NCI-H2196 treated with DMSO at 0.1 percent for 48 hours (cell line): Measurements from ENCODE around the gene KRTAP19-3.
"Not testable (repeated sequence)": the region's sequence is repeated elsewhere in the genome, so short reads cannot be mapped to it uniquely, and the experiment has no call there.

Source experiments
- DNase-seq: peaks from one replicate; lab custom pipeline; 2025; ENCODE audit not compliant: unreplicated experiment; lab: John Stamatoyannopoulos, UW

KRTAP19-3 gene

DNA sequence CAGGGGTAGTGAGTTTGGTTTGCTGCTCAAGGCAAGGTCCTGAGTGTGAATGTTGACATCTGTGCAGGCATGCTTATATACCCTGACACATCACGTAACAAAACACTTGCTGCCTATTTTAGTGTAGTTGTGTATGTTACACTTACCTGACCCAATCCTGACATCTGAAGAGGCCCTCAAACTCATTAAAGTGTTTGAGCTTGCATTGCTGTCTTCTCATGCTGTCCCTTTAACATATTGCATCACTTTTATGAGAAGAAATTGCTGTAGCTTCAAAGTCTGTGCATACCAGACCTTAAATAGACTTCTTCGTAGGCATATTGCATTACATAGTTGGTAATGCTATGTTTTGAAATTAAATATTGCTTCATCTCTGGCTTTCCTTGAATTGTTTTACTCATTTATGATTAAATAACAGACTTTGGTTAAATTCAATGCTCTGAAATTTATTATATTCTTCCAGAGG lies at the start of gene KRTAP19-3:
Gene KRTAP19-3, minus strand, starts transcription at position 51 of the 466 bp plus-strand sequence. CDS start 56 bp downstream, outside the sequence.
- DNase-seq = no peak

DNA sequence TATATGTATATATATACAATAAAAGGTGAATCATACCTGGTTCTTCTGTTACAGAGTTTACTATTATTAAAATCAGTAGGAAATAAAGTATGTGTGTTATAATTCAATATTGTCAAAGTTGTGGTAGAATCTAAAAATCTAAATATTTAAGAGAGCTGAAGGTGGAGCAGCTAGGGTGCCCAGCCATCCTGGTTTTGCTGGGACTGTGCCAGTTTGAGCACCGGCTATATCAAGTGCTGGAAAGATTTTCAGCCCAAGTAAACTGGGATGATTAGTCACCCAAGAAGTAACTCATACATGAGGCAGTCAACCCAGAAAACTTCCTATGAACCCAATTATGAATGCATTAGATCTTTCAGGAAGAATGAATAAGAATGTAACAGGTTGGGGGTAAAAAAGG lies 27.1 kb upstream of the KRTAP19-3 start:
- DNase-seq = no peak

- DNase-seq = no peak
These were observed 23.9 kb upstream of the KRTAP19-3 start for GRCh38 chr21:30515681-30516080.

DNA sequence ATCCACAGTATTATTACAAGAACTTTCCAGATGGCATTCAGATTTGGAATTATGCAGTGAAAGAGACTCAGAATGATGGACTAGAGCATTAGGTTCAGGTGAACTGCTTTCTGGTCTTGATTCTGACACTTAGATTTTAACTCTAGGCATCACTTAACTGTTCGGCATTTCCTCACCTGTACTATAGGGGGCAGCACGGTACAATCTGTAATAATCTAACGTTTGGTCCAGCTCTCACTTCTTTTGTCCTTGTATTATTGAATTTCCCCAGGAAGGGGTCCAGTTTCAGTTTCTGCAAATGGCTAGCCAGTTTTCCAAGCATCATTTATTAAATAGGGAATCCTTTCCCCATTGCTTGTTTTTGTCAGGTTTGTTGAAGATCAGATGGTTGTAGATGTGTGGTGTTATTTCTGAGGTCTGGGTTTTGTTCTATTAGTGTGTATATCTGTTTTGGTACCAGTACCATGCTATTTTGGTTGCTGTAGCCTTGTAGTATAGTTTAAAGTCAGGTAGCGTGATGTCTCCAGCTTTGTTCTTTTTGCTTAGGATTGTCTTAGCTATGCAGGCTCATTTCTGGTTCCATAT lies 13.9 kb upstream of the KRTAP19-3 start:
- not testable (repeated sequence) for DNase-seq

- DNase-seq = no peak
These were observed 10.2 kb upstream of the KRTAP19-3 start, which contains the start of gene KRTAP19-5 for GRCh38 chr21:30502041-30502440. Gene KRTAP19-5, minus strand, starts transcription at chr21:30502141. Its CDS starts 51 bp downstream, at chr21:30502090.

- no peak for DNase-seq
These were observed 5.3 kb upstream of the KRTAP19-3 start, which contains the start of gene KRTAP19-4 for GRCh38 chr21:30497065-30497464. Gene KRTAP19-4, minus strand, starts transcription at chr21:30497165. Its CDS starts 55 bp downstream, at chr21:30497110.

GRCh38 chr21:30487336-30487735 lies 4.5 kb downstream of the KRTAP19-3 start, which contains the start of gene KRTAP19-2:
Gene KRTAP19-2, minus strand, starts transcription at chr21:30487436. Its CDS starts 88 bp downstream, at chr21:30487348.
- no peak for DNase-seq

GRCh38 chr21:30486180-30486579 lies 5.6 kb downstream of the KRTAP19-3 start:
- DNase-seq = no peak

GRCh38 chr21:30482130-30482529 lies 9.7 kb downstream of the KRTAP19-3 start:
- DNase-seq = no peak

- DNase-seq = no peak
These were observed 11.7 kb downstream of the KRTAP19-3 start, which contains the start of gene KRTAP19-1 for GRCh38 chr21:30480145-30480544. Gene KRTAP19-1, minus strand, starts transcription at chr21:30480367. Its CDS starts 50 bp downstream, at chr21:30480317.

- no peak for DNase-seq
These were observed 12.6 kb downstream of the KRTAP19-3 start for GRCh38 chr21:30479259-30479658.

- no peak for DNase-seq
These were observed 13.8 kb downstream of the KRTAP19-3 start for GRCh38 chr21:30478004-30478403.

- no peak for DNase-seq
These were observed 22.7 kb downstream of the KRTAP19-3 start for GRCh38 chr21:30468900-30469714.

GRCh38 chr21:30463713-30464112 lies 28.1 kb downstream of the KRTAP19-3 start:
- no peak for DNase-seq

GRCh38 chr21:30448514-30448913 lies 43.3 kb downstream of the KRTAP19-3 start:
- no peak for DNase-seq

GRCh38 chr21:30447056-30447455 lies 44.8 kb downstream of the KRTAP19-3 start:
- DNase-seq = no peak

DNA sequence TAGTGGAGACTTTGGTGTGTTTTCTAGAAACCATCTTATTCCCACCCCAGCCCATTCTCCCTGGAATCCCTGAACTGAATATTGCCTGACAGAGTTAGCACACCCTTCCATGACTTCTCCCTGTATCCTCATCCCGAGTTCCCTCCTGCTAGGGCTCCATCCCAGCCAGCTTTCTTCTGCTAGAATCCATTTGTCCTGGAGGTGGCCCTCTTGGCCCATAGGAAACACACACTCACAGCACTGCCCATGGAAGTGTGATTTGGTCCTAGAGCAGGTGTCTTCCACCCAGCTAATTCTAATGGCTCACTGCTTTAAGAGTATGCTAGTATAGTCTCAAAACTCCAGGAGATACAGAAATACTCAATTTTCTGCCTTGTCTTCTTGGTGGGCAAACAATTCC lies 47.6 kb downstream of the KRTAP19-3 start:
- no peak for DNase-seq

- DNase-seq = no peak
These were observed 48.6 kb downstream of the KRTAP19-3 start for GRCh38 chr21:30443226-30443625.
